ENCODE results near the gene PSPC1. TPM values are rescaled to one million over a fixed set of nuclear protein-coding genes. Genes with fewer than 3 reads are reported as not detected.

Gene PSPC1
- total RNA-seq, 1 donor from 2014 or later: 25.3 TPM

DNA sequence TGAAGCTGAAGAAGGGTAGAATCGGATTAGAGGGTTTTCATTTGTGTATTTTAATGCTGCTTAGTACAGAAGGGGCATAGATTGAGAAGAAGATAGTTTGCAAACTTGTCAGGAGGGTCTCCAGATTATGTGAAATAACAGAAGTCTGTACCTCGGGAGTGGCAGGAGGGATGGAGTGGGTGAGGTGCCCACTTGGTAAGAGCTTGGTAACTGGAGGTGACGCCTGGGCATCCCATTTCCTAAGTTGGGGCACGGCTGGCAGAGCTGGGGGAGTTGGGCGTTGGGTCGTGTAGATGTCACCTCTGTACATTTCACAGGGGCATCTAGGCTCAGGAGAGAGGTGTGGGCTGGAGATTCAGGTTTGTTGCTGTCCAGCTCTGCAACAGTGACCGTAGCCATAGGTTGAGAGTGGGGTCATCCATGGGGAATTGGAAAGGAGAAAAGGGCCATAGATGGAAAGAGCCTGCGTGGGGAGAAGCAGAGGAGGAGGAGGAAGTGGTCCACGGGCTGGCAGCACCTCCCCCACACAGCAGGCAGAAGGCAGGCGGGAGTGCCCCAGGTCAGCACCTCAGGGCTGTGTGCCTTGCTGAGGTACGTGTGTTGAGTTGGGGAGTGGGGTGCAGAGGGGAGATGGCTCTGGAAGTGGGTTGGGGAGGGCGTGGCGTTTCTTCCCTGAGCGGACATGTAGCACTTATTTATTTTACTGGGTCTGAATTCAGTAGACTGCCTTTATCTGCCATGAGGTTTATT lies 118.1 kb downstream of the PSPC1 start:
- H3K4me1 ChIP-seq: peaks cover 22% of the 10 kb centered on the region
- DNase-seq: no peak
- H3K4me3 ChIP-seq: no peak overlapping the region
- TF ChIP-seq, protein P1, sequence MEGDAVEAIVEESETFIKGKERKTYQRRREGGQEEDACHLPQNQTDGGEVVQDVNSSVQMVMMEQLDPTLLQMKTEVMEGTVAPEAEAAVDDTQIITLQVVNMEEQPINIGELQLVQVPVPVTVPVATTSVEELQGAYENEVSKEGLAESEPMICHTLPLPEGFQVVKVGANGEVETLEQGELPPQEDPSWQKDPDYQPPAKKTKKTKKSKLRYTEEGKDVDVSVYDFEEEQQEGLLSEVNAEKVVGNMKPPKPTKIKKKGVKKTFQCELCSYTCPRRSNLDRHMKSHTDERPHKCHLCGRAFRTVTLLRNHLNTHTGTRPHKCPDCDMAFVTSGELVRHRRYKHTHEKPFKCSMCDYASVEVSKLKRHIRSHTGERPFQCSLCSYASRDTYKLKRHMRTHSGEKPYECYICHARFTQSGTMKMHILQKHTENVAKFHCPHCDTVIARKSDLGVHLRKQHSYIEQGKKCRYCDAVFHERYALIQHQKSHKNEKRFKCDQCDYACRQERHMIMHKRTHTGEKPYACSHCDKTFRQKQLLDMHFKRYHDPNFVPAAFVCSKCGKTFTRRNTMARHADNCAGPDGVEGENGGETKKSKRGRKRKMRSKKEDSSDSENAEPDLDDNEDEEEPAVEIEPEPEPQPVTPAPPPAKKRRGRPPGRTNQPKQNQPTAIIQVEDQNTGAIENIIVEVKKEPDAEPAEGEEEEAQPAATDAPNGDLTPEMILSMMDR (IDR thresholded peaks at IDR 0.05; ENCODE audit: borderline replicate concordance): no peak
- H3K27ac ChIP-seq (replicated peaks): peak overlapping the region; percentile 33
- intact Hi-C loops (cut with micrococcal nuclease): no loop called here
- peaks cover 94% of the 10 kb centered on the region for H3K36me3 ChIP-seq
- H3K9me3 ChIP-seq (replicated peaks): no peaks in the 10 kb centered on the region
- H3K27me3 ChIP-seq (ENCODE audit: low read depth): no peaks in the 10 kb centered on the region

DNA sequence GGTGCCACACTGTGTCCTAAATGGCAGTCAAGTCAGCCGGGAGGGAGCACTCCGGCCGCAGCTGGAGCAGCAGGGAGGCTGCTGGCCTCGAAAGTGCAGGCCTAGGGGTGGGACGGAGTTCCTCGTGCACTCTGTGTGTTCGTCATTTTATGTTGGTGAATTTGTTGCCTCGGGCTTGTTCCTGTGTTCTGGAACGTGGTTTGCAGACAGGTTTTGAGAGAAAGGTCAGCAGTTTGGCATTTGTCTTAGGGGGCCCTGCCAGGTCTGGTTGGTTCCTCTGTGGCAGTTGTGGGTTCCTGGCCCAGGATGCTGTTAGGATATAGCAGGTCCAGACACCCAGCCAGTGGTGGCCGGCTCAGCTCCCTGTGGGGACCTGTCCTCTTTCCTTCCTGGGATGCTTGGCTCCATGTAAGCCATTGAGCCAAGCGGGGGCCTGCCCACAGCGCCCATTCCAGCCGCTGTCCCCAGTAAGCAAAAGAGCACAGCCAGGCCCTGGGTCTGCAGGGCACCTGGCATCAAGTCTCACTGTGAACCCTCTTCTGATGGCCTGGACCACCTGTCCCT lies 119.2 kb downstream of the PSPC1 start:
- TF ChIP-seq, protein P1 (IDR thresholded peaks at IDR 0.05; ENCODE audit: borderline replicate concordance): no peak
- no peak overlapping the region for H3K27ac ChIP-seq (replicated peaks)
- H3K36me3 ChIP-seq: peaks cover 94% of the 10 kb centered on the region
- DNase-seq: no peak
- peaks cover 22% of the 10 kb centered on the region for H3K4me1 ChIP-seq
- H3K4me3 ChIP-seq: no peak overlapping the region
- intact Hi-C loops (cut with micrococcal nuclease): no loop called here
- no peaks in the 10 kb centered on the region for H3K9me3 ChIP-seq (replicated peaks)
- no peaks in the 10 kb centered on the region for H3K27me3 ChIP-seq (ENCODE audit: low read depth)

DNA sequence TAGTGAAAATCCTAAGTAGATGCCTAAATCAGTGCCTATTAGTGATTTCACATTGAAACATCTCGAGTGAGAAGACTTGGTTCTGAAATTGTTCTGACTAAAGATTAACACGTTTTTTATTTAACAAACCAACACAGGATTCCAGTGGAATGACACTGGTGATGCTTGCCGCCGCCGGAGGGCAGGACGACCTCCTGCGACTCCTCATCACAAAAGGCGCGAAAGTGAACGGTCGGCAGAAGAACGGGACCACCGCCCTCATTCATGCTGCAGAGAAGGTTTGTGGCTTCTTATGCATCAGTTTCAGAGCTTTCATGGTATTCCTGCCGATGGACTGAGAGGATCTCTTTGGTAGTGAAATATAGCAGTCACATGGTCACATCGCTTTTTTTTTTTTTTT lies 121.2 kb downstream of the PSPC1 start:
- intact Hi-C loops (cut with micrococcal nuclease): no loop called here
- Histone ChIP-seq H3K36me3 (peaks cover 90% of the 10 kb centered on the region), H3K27ac (replicated peaks) (no peak overlapping the region), H3K4me3 (no peak overlapping the region), H3K4me1 (peaks cover 22% of the 10 kb centered on the region), H3K27me3 (ENCODE audit: low read depth) (no peaks in the 10 kb centered on the region), H3K9me3 (replicated peaks) (no peaks in the 10 kb centered on the region)
- DNase-seq: no peak
- TF ChIP-seq, protein P1 (IDR thresholded peaks at IDR 0.05; ENCODE audit: borderline replicate concordance): no peak

DNA sequence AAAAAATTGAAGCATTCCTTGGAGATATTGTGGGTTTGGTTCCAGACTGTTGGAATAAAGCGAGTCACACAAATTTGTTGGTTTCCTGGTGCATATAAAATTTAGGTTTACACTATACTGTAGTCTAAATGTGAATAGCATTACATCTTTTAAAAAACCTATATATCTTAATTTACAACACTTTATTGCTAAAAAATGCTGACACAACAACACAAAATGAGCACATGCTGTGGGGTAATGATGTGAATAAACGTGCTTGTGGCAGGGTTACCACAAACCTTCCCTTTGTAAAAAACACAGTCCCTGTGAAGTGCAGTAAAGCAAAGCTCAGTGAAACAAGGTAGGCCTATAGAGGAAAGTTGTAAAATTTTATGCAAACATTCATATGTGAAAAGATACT lies 121.6 kb downstream of the PSPC1 start:
- H3K36me3 ChIP-seq: peaks cover 89% of the 10 kb centered on the region
- intact Hi-C loops (cut with micrococcal nuclease): no loop called here
- no peak for DNase-seq
- H3K9me3 ChIP-seq (replicated peaks): no peaks in the 10 kb centered on the region
- TF ChIP-seq, protein P1 (IDR thresholded peaks at IDR 0.05; ENCODE audit: borderline replicate concordance): no peak
- H3K27me3 ChIP-seq (ENCODE audit: low read depth): no peaks in the 10 kb centered on the region
- H3K4me3 ChIP-seq: no peak overlapping the region
- H3K27ac ChIP-seq (replicated peaks): no peak overlapping the region
- H3K4me1 ChIP-seq: peaks cover 22% of the 10 kb centered on the region

DNA sequence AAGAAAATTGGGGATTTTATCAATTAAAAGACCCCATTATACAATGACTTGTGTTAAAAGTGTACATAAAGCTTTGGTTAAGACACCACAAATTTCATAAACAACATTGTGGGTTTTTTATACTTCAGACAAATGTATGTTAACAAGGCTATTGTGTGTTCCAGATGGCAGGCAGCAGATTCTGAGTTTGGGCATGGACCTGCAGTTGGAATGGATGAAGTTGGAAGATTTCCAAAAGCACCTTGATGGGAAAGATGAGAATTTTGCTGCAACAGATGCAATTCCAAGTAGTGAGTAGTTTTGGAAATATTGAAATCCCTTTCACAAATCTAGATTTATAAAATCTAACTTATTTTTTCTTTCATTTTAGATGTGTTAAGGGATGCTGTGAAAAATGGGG lies 123.9 kb downstream of the PSPC1 start:
- TF ChIP-seq, protein P1 (IDR thresholded peaks at IDR 0.05; ENCODE audit: borderline replicate concordance): no peak
- Histone ChIP-seq H3K4me1 (no peaks in the 10 kb centered on the region), H3K27ac (replicated peaks) (no peak overlapping the region), H3K9me3 (replicated peaks) (no peaks in the 10 kb centered on the region), H3K36me3 (peaks cover 79% of the 10 kb centered on the region), H3K4me3 (no peak overlapping the region), H3K27me3 (ENCODE audit: low read depth) (no peaks in the 10 kb centered on the region)
- DNase-seq: no peak
- intact Hi-C loops (cut with micrococcal nuclease): no loop called here

Measured in left ventricle myocardium inferior (tissue), 1 donor.